ENCODE data around the gene L1CAM. TPM values are rescaled to one million over a fixed set of nuclear protein-coding genes. Genes with fewer than 3 reads are reported as not detected.
A peak's percentile ranks its signal among the peaks of the same experiment; 100 is the strongest.

L1CAM gene
- total and polyA plus RNA-seq, 11 donors = 0.99 to 11.0 (median 2.4) TPM

DNA sequence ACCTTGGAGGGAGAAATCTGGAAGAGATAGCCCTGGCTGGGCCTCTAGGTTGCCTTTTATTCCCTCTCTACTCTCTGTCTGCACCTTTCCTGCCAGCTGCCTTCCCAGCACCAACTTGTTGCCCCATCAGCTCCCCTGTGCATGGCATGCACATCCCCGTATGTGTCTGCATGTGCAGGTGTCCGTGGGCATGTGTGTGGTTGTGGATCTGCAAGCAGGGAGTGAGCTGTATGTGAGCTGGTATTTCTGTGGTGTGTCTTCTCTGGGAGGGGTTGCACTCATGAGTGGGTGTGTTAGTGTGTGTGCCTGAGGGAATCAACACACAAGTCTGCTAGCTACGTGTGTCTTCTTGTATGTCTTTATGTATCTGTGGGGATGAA lies 9.9 kb downstream of the L1CAM start:
- DNase-seq (no peak), ATAC-seq (no peak)
- Histone ChIP-seq H3K4me3 (no peak overlapping the region), H3K9me3 (no peaks in the 10 kb centered on the region), H3K4me1 (no peaks in the 10 kb centered on the region), H3K27me3 (peaks cover 0 to 69% (median 6%) of the 10 kb centered on the region in 9 donors), H3K36me3 (no peaks in the 10 kb centered on the region), H3K27ac (no peak overlapping the region)
- WGBS, 4 donors = 58 to 70% (median 59%) methylated on average over 3 of the region's 3 CpGs
- TF ChIP-seq POLR2A (IDR thresholded peaks at IDR 0.05) = no peak
- TF ChIP-seq, protein P1, sequence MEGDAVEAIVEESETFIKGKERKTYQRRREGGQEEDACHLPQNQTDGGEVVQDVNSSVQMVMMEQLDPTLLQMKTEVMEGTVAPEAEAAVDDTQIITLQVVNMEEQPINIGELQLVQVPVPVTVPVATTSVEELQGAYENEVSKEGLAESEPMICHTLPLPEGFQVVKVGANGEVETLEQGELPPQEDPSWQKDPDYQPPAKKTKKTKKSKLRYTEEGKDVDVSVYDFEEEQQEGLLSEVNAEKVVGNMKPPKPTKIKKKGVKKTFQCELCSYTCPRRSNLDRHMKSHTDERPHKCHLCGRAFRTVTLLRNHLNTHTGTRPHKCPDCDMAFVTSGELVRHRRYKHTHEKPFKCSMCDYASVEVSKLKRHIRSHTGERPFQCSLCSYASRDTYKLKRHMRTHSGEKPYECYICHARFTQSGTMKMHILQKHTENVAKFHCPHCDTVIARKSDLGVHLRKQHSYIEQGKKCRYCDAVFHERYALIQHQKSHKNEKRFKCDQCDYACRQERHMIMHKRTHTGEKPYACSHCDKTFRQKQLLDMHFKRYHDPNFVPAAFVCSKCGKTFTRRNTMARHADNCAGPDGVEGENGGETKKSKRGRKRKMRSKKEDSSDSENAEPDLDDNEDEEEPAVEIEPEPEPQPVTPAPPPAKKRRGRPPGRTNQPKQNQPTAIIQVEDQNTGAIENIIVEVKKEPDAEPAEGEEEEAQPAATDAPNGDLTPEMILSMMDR (IDR thresholded peaks at IDR 0.05) = no peak
- intact Hi-C loops (cut with DNase I) = no loop called here

DNA sequence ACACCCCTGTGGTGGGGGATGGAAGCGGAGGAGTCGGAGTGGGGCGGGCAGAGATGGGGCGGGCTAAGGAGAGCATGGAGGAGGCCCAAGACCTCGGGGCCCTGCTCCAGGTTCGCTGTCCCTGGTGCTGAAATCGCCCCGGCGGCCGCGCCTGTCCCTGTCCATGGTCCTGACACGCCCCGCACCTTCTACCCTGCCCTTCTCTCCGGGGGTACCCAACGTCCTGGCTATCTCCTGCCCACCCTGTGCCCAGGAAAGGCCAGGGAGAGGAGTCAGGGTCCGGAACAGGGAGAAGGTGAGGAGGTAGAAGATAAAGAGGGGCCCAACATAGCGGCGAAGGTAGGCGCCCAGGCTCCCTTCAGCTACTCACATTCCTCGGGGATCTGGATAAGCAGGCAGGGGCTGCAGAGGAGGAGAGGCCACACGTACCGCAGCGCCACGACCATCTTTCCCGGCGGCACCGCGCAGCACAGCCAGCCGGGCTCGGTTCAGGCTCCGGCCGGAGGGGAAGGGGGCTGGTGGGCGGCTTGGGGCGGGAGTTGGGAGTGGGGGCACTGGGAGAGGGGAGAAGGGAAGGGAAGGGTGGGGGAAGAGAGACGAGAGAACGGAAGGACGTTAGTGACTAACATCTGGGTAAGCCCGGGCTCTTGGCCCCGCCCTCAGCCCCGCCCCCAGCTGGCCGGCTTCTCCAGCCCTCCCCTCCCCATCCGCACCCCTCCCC lies 10.4 kb downstream of the L1CAM start:
- intact Hi-C loops (cut with DNase I) = no loop called here
- ATAC-seq (peak in 3 of 4 donors; percentile 64 to 88 (median 79)), DNase-seq (peak in 3 of 5 donors; percentile 40 to 72 (median 60))
- no peak overlapping the region for H3K27ac ChIP-seq
- no peaks in the 10 kb centered on the region for H3K36me3 ChIP-seq
- no peaks in the 10 kb centered on the region for H3K4me1 ChIP-seq
- H3K27me3 ChIP-seq = peaks cover 0 to 64% (median 6%) of the 10 kb centered on the region in 9 donors
- H3K4me3 ChIP-seq = no peak overlapping the region
- no peaks in the 10 kb centered on the region for H3K9me3 ChIP-seq
- 1 to 19% (median 8%) methylated on average over 36 to 40 of the region's 42 CpGs for WGBS, 4 donors
- TF ChIP-seq, protein P1 (IDR thresholded peaks at IDR 0.05) = no peak
- no peak for TF ChIP-seq POLR2A (IDR thresholded peaks at IDR 0.05)

DNA sequence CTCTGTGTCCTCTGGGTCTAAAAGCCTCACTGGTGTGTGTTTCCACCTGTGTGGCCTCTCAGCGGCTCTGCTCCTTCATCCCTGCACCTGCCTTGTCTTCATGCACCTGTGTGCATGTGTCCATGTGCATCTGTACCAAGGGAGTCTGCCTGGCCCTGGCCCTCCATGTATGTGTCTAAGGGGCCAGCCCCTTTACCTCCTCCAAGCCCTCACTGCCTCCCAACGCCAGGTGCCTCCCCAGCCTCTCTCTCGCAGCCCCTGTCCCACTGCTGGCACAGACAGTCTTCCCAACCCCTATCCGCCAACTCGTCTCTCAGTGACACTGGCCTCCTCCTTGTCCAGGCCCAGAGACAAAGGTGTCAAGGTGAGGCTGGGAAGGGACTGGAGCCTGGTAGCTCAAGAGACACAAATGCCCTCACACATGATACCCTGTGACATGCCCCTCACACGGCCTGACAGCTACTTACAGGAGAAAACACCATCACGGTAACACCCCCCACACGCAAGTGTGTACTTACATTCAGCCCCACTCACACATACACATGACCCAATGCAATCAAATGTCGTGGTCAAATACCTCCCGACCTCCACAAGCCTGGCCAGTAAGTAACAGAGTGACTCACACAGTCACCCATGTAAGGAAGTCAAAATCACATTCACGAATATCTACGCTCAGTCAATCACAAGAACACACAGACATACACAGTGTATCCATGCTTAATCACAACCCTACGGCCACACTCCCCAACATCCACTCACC lies 11.4 kb downstream of the L1CAM start:
- intact Hi-C loops (cut with DNase I) = no loop called here
- Histone ChIP-seq H3K27me3 (peaks cover 0 to 64% (median 6%) of the 10 kb centered on the region in 9 donors), H3K9me3 (no peaks in the 10 kb centered on the region), H3K4me1 (no peaks in the 10 kb centered on the region), H3K36me3 (no peaks in the 10 kb centered on the region), H3K27ac (no peak overlapping the region), H3K4me3 (no peak overlapping the region)
- DNase-seq (no peak), ATAC-seq (no peak)
- 72 to 83% (median 80%) methylated on average over 13 of the region's 13 CpGs for WGBS, 4 donors
- TF ChIP-seq, protein P1 (IDR thresholded peaks at IDR 0.05) = no peak
- no peak for TF ChIP-seq POLR2A (IDR thresholded peaks at IDR 0.05)

DNA sequence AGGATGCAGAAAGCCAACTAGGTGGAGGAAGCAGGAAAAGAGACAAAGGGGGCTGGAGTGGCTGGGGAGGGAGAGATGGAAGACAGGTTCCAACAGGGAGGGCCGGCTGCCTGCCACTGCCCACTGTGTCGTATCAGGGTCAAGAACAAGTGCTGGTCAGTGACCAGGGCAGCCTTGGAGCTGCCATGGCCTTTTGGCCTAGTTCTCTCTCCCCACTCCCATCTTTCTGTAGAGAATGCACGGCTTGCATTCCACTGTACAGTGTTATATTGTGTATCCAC lies 11.9 kb downstream of the L1CAM start:
- intact Hi-C loops (cut with DNase I) = no loop called here
- Histone ChIP-seq H3K36me3 (no peaks in the 10 kb centered on the region), H3K27ac (no peak overlapping the region), H3K9me3 (no peaks in the 10 kb centered on the region), H3K4me3 (no peak overlapping the region), H3K4me1 (no peaks in the 10 kb centered on the region), H3K27me3 (peaks cover 0 to 64% (median 6%) of the 10 kb centered on the region in 9 donors)
- WGBS, 4 donors = 20 to 50% (median 44%) methylated on average over 3 of the region's 3 CpGs
- TF ChIP-seq, protein P1 (IDR thresholded peaks at IDR 0.05) = no peak
- no peak for TF ChIP-seq POLR2A (IDR thresholded peaks at IDR 0.05)
- DNase-seq (no peak), ATAC-seq (no peak)
